ENCODE measurements around the gene ELK4.
"Not testable (repeated sequence)": the region's sequence is repeated elsewhere in the genome, so short reads cannot be mapped to it uniquely, and the experiment has no call there.

The ELK4 gene

DNA sequence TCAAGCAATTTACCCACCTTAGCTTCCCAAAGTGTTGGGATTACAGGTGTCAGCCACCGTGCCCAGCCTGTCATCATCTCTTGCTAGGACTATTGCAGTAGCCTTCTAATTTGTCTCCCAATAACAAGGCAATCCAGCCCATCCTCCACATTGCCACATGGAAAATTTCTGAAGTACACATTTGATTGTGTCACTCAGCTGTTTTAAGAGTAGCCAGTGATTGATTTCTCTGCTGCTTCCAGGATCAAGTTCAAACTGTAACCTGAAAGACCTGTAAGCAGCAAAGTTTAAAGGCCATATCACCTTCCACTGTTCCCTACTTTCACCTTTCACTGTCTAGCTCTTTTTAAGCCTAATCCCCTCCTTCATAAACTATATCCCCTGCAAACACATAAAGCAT, 7.8 kb upstream of the ELK4 start:
- no peak overlapping the region for H3K4me3 ChIP-seq (replicated peaks; ENCODE audit: low read depth, low read length)
- DNase-seq (ENCODE audit: extremely low read depth, low read depth), result no peak
- TF ChIP-seq, protein P1, sequence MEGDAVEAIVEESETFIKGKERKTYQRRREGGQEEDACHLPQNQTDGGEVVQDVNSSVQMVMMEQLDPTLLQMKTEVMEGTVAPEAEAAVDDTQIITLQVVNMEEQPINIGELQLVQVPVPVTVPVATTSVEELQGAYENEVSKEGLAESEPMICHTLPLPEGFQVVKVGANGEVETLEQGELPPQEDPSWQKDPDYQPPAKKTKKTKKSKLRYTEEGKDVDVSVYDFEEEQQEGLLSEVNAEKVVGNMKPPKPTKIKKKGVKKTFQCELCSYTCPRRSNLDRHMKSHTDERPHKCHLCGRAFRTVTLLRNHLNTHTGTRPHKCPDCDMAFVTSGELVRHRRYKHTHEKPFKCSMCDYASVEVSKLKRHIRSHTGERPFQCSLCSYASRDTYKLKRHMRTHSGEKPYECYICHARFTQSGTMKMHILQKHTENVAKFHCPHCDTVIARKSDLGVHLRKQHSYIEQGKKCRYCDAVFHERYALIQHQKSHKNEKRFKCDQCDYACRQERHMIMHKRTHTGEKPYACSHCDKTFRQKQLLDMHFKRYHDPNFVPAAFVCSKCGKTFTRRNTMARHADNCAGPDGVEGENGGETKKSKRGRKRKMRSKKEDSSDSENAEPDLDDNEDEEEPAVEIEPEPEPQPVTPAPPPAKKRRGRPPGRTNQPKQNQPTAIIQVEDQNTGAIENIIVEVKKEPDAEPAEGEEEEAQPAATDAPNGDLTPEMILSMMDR (IDR thresholded peaks at IDR 0.05; ENCODE audit: low read depth, low read length, missing control alignments), result no peak

- no peak for DNase-seq (ENCODE audit: extremely low read depth, low read depth)
- TF ChIP-seq, protein P1 (IDR thresholded peaks at IDR 0.05; ENCODE audit: low read depth, low read length, missing control alignments), result no peak
- H3K4me3 ChIP-seq (replicated peaks; ENCODE audit: low read depth, low read length), result no peak overlapping the region
These were observed 6.2 kb upstream of the ELK4 start for GRCh38 chr1:205637854-205638468.

DNA sequence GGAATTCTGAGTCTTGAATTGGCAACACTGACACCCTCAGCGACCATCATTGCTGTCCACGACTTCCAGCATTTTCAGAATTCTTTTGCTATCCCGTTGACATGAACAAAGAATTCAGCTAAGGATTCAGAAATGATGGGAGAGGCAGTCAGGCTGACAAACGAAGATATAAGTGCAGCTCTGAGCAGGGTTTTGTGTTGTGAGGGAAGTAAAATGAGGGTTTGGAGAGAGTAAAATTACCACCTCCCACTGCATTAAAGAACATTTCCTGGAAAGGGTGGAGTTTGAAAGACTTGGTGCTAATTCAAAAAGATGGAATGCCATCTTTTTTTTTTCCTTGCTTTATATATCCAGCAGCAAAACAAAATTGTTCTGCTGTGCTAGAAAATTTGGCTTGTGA, 4.9 kb upstream of the ELK4 start:
- no peak overlapping the region for H3K4me3 ChIP-seq (replicated peaks; ENCODE audit: low read depth, low read length)
- TF ChIP-seq, protein P1 (IDR thresholded peaks at IDR 0.05; ENCODE audit: low read depth, low read length, missing control alignments), result no peak
- no peak for DNase-seq (ENCODE audit: extremely low read depth, low read depth)

DNA sequence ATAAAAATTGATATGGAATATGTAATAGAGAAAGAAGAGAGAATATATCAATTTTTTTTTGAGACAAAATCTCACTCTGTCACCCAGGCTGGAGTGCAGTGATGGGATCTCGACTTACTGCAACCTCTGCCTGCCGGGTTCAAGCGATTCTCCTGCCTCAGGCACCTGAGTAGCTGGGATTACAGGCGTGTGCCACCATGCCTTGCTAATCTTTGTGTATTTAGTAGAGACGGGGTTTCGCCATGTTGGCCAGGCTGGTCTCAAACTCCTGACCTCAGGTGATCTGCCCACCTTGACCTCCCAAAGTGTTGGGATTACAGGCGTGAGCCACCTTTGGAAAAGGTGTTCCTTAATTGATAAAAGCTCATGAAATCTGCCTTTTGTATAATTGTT, 4.3 kb upstream of the ELK4 start:
- H3K4me3 ChIP-seq (replicated peaks; ENCODE audit: low read depth, low read length); DNase-seq (ENCODE audit: extremely low read depth, low read depth): not testable (repeated sequence)

GRCh38 chr1:205633421-205633976, 1.7 kb upstream of the ELK4 start:
- DNase-seq (ENCODE audit: extremely low read depth, low read depth), result no peak
- TF ChIP-seq, protein P1 (IDR thresholded peaks at IDR 0.05; ENCODE audit: low read depth, low read length, missing control alignments), result no peak

GRCh38 chr1:205632669-205633169, 908 bp upstream of the ELK4 start:
- no peak for DNase-seq (ENCODE audit: extremely low read depth, low read depth)
- TF ChIP-seq, protein P1 (IDR thresholded peaks at IDR 0.05; ENCODE audit: low read depth, low read length, missing control alignments), result no peak
- peak overlapping the region; percentile 54 for H3K4me3 ChIP-seq (replicated peaks; ENCODE audit: low read depth, low read length)

More at GRCh38 chr1:205633421-205633976, 1.7 kb upstream of the ELK4 start:
- no peak overlapping the region for H3K4me3 ChIP-seq (replicated peaks; ENCODE audit: low read depth, low read length)

- H3K4me3 ChIP-seq (replicated peaks; ENCODE audit: low read depth, low read length), result peak overlapping the region; percentile 54
- DNase-seq (ENCODE audit: extremely low read depth, low read depth), result peak; percentile 65
- TF ChIP-seq, protein P1 (IDR thresholded peaks at IDR 0.05; ENCODE audit: low read depth, low read length, missing control alignments), result no peak
These were observed 622 bp downstream of the ELK4 start for GRCh38 chr1:205631010-205631767.
